OCI-LY3 (cell line): Measurements from ENCODE around the gene NAV2.

Experiments used
- H2AFZ ChIP-seq: fragments of 200-600, 300-600 bp; shearing (Covaris generic); 2 replicates; pipeline ENCODE4 v1.6.0; 2014; ENCODE audit warnings: antibody characterized with exemption, low read depth, low read length
- H3K27ac ChIP-seq: fragments of 200-600, 300-600 bp; sonication (generic); 2 replicates; pipeline ENCODE4 v1.5.1; 2014; ENCODE audit warnings: mild to moderate bottlenecking, low read length, moderate library complexity, mixed read lengths
- H3K27me3 ChIP-seq: fragments of 200-600, 300-600 bp; sonication (generic); 2 replicates; pipeline ENCODE4 v1.6.1; 2014; ENCODE audit warnings: low read depth, low read length, mixed read lengths
- H3K36me3 ChIP-seq: fragments of 200-600, 300-600 bp; sonication (generic); replicated peaks from 2 replicates; pipeline ENCODE3; 2014; ENCODE audit warnings: low read depth, low read length, mixed read lengths
- H3K4me1 ChIP-seq: fragments of 300-600, 200-600 bp; sonication (generic); 2 replicates; pipeline ENCODE4 v1.6.1; 2014; ENCODE audit warnings: low read length, mixed read lengths
- H3K4me2 ChIP-seq: fragments of 200-600, 300-600 bp; sonication (generic); 2 replicates; pipeline ENCODE4 v1.6.1; 2014; ENCODE audit warnings: low read length, mixed read lengths
- H3K4me3 ChIP-seq: fragments of 300-600, 200-600 bp; sonication (generic); 2 replicates; pipeline ENCODE4 v1.5.1; 2014; ENCODE audit warnings: antibody characterized with exemption, mild to moderate bottlenecking, low read length, moderate library complexity
- H3K79me2 ChIP-seq: fragments of 300-600, 200-600 bp; shearing (Covaris generic); 2 replicates; pipeline ENCODE4 v1.6.1; 2014; ENCODE audit warnings: mild to moderate bottlenecking, low read length, mixed read lengths
- H3K9ac ChIP-seq: fragments of 300-600, 200-600 bp; shearing (Covaris generic); 2 replicates; pipeline ENCODE4 v1.6.0; 2014; ENCODE audit warnings: mild to moderate bottlenecking, low read length, moderate library complexity
- H3K9me3 ChIP-seq: fragments of 200-600, 300-600 bp; shearing (Covaris generic); 2 replicates; pipeline ENCODE4 v1.6.1; 2014; ENCODE audit warnings: low read length, mixed read lengths; ENCODE audit not compliant: insufficient read depth
- H4K20me1 ChIP-seq: fragments of 200-600, 300-600 bp; sonication (generic); 2 replicates; pipeline ENCODE4 v1.6.1; 2016; ENCODE audit warnings: low read length, mixed read lengths; ENCODE audit not compliant: insufficient read depth
- CTCF ChIP-seq: fragments of 200-600, 300-600 bp; sonication (generic); IDR thresholded peaks from 2 replicates; pipeline ENCODE4 v1.5.1; 2014; ENCODE audit warnings: antibody characterized with exemption, low read length, low read depth
- EZH2phosphoT487 ChIP-seq: fragments of 200-600 bp; shearing (Covaris generic); IDR thresholded peaks from 2 replicates; pipeline ENCODE4 v1.6.1; 2018; ENCODE audit warnings: antibody characterized with exemption, mixed run types, low read depth

The NAV2 gene

GRCh38 chr11:19887842-19888241, 175.2 kb downstream of the NAV2 start:
- H3K36me3 ChIP-seq = no peaks in the 10 kb centered on the region
- H3K4me1 ChIP-seq = no peaks in the 10 kb centered on the region
- H3K79me2 ChIP-seq = no peaks in the 10 kb centered on the region
- H3K4me2 ChIP-seq = no peak overlapping the region
- no peak overlapping the region for H3K9ac ChIP-seq
- TF ChIP-seq CTCF (no peak), EZH2phosphoT487 (no peak)
- no peaks in the 10 kb centered on the region for H3K9me3 ChIP-seq
- H3K27me3 ChIP-seq = peaks cover 63% of the 10 kb centered on the region
- H4K20me1 ChIP-seq = no peaks in the 10 kb centered on the region
- H2AFZ ChIP-seq = no peak overlapping the region
- no peak overlapping the region for H3K27ac ChIP-seq
- H3K4me3 ChIP-seq = no peak overlapping the region

GRCh38 chr11:19889531-19889930, 176.9 kb downstream of the NAV2 start:
- H3K4me3 ChIP-seq = no peak overlapping the region
- no peaks in the 10 kb centered on the region for H3K36me3 ChIP-seq
- TF ChIP-seq EZH2phosphoT487 (no peak), CTCF (no peak)
- no peaks in the 10 kb centered on the region for H4K20me1 ChIP-seq
- H3K4me1 ChIP-seq = no peaks in the 10 kb centered on the region
- H3K27ac ChIP-seq = no peak overlapping the region
- H3K4me2 ChIP-seq = no peak overlapping the region
- no peak overlapping the region for H3K9ac ChIP-seq
- H3K9me3 ChIP-seq = no peaks in the 10 kb centered on the region
- H3K79me2 ChIP-seq = no peaks in the 10 kb centered on the region
- H3K27me3 ChIP-seq = peaks cover 52% of the 10 kb centered on the region
- no peak overlapping the region for H2AFZ ChIP-seq

GRCh38 chr11:19890308-19890707, 177.7 kb downstream of the NAV2 start:
- no peak overlapping the region for H3K27ac ChIP-seq
- no peaks in the 10 kb centered on the region for H3K9me3 ChIP-seq
- no peaks in the 10 kb centered on the region for H3K36me3 ChIP-seq
- no peak for TF ChIP-seq CTCF
- no peak for TF ChIP-seq EZH2phosphoT487
- H3K4me3 ChIP-seq = no peak overlapping the region
- no peaks in the 10 kb centered on the region for H4K20me1 ChIP-seq
- H3K4me1 ChIP-seq = no peaks in the 10 kb centered on the region
- H3K79me2 ChIP-seq = no peaks in the 10 kb centered on the region
- no peak overlapping the region for H2AFZ ChIP-seq
- peaks cover 48% of the 10 kb centered on the region for H3K27me3 ChIP-seq
- no peak overlapping the region for H3K4me2 ChIP-seq
- H3K9ac ChIP-seq = no peak overlapping the region

- Histone ChIP-seq H3K4me1 (no peaks in the 10 kb centered on the region), H3K27me3 (peaks cover 48% of the 10 kb centered on the region), H3K9ac (no peak overlapping the region), H3K9me3 (no peaks in the 10 kb centered on the region), H3K27ac (no peak overlapping the region), H3K36me3 (no peaks in the 10 kb centered on the region), H3K79me2 (no peaks in the 10 kb centered on the region), H4K20me1 (no peaks in the 10 kb centered on the region), H2AFZ (no peak overlapping the region), H3K4me2 (no peak overlapping the region), H3K4me3 (no peak overlapping the region)
- TF ChIP-seq CTCF (no peak), EZH2phosphoT487 (no peak)
These were observed 178.4 kb downstream of the NAV2 start for GRCh38 chr11:19891022-19891421.
